LoVo (cell line): ENCODE measurements around the gene UGT3A2.

ENCODE experiments used
- DNase-seq: peaks from one replicate; pipeline ENCODE4 v3.0.0-alpha.2; 2016; ENCODE audit warnings: low spot score

UGT3A2 gene, protein sequence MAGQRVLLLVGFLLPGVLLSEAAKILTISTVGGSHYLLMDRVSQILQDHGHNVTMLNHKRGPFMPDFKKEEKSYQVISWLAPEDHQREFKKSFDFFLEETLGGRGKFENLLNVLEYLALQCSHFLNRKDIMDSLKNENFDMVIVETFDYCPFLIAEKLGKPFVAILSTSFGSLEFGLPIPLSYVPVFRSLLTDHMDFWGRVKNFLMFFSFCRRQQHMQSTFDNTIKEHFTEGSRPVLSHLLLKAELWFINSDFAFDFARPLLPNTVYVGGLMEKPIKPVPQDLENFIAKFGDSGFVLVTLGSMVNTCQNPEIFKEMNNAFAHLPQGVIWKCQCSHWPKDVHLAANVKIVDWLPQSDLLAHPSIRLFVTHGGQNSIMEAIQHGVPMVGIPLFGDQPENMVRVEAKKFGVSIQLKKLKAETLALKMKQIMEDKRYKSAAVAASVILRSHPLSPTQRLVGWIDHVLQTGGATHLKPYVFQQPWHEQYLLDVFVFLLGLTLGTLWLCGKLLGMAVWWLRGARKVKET

DNA sequence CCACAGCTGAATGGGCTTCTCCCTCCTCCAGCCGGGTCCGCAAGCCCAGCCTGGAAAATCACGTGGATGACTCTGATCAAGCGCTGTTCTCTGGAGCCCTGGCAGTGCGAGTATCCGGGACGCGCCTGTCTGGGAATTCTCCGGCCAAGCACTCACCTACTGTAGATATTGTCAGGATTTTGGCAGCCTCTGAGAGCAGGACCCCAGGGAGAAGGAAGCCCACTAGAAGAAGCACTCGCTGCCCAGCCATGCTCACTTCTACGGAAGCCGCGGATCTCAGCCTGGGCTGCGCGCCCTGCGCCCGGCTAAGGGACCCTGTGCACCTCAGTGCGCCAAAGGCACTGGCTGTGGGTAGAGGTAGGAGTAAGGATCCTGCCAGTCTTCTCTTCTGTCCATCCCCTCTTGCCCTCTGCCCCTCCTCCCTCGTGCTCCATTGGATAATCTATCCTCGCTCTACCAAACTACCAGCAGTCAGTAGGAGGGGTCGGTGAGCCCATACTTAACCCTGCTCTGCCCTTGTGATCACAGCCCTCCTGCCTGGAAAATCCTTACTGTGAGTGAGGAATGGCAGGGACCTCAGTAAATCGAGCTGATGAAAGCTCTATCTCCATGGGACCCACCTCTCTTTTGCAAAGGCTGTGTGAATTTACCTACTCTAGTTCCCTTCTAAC, at the start of gene UGT3A2:
Gene UGT3A2 (minus strand): TSS at position 343 of the 671 bp plus-strand sequence. CDS start 93 bp downstream, at position 250.
- DNase-seq = no peak

DNA sequence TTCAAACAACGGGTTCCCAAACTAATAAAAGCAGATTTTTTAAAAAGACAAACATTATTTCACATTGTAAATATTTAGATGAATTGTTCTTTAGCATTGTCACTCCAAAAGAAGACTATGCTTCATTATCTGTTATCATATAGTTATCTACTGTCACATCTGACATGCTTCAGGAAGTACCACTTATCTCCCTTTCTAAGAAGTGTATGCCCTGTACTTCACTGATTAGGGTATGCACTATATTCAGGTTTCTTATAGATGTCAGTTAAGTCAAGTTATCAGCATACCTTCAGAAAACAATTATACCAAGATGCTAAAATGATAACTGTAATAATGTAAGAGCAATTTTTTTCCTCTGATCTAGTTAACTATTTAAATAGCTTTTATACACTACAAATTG, 44.6 kb upstream of the UGT3A2 start:
- DNase-seq = no peak

DNA sequence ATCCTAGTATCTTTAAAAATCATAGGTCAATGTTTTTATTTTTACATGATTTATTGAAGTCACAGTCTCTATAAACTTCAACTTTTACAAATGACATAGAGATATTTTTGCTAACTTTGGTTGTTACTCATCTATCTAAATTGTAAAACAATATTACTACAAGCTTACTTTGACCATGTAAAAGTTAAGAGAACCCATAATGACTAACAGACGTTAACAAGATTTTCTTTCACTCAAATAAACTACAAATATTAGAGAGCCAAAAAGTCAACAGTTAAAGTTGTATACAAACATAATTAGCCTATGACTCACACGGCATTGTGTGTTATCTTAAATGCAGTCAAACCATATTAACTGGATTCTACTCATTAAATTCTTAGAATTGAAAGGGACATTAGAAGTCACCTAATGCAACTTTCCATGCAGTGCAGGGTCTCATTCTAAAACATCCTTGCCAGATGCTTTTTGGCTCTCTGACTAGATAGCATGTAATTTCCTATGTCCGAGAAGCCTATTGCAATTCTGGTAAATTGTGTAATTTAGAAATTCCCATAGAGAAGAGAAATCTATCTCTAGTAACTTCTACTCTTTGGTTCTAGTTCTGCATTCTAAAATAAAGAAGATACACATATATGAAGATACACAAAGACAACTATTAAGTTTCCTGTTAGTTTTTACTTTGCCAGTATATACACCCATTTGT, 42.2 kb upstream of the UGT3A2 start:
- no peak for DNase-seq

DNA sequence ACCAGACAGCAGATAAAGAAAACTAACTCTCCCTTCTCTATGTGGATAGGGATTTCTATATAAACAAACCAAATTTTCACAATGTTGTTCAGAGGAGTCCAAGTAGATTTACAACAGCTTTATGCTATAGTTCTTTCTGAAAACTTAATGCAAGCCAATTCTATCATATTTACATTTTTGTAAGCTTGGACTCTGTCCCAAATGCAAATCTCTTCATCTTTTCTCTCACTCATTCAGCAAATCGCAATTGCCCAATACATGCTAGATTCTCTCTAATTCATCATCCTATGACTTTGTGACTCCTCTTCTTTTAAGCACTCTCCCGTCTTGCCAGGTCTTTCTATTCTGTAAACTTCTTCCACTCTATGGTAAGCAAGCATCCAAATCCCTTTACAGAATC, 39.1 kb upstream of the UGT3A2 start:
- DNase-seq = no peak

DNA sequence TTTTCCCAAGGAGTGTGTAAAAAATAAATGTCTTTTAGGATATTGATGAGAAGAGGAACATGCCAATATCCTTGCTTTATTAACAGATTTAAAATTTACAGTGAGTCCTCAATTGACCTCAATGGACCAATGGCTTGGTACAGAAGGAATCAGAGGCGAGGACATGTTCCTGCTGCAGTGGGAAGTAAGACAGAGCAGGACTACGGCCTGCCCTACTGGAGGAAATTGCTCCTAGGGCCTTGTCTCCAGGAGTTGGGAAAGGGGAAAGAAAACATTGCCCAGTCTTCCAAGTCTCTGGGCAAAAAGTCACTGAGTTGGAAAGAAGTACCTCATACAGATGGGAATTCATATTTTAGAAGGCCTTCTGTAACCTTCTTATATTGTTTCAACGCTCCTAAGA, 33.1 kb upstream of the UGT3A2 start:
- DNase-seq = no peak

DNA sequence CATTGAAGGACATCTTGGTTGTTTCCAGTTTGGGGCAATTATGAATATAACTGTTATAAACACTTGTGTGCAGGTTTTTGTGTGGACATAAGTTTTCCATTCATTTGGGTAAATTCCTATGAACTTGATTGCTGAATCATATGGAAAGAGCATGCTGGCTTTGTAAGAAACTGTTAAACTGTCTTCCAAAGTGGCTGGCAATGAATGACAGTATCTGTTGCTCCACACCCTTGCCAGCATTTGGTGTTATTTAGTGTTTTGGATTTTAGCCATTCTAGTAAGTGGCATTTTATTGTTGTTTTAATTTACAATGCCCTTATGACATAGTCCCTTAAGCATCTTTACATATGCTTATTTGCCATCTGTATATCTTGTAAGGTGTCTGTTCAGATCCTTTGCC, 29.8 kb upstream of the UGT3A2 start:
- DNase-seq = no peak

DNA sequence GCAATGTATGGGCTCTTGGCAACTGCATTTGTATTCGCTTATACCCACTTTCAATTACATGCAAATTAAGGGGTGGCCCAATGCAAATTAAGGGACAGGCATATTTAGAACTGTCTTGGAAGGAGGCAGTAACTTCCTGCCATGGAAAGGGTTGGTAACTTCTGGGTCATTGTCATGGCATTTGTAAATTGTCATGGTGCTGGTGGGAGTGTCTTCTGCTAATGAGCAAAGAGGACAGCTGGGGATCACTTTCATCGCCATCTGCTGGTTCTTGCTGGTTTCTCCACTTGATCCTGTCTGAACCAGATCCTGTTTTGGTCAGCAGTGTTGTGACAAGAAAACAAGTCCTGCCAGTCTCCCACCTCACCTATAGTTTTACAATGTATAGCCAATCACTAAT, 23.3 kb upstream of the UGT3A2 start:
- peak; percentile 27 for DNase-seq

DNA sequence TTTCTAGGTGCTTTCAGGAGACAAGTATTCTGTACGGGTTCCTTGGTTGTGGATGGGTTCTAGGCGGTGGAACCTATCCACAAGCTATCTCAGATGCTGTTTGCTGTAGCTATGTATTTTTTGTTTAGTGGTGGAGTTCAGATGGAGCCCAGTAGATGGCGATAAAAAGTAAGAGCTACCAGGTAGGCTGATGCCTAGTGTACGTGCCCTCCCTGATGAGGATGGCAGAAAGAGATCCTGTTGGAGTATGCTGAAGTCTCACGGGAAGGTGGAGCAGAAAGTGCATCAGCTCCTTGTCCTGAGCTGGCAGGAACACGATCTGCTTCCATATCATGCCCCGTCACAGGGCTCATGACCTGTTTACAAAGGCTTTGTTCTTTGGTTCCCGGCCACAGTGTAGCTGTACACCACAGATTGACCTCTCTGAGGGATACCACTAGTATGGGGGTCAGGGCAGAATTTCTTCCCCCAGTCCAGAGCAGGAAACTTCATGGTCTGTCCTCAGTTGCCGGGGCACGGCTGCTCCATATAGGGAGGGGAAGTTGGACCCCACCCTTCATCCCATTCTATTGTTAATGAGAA, 12.6 kb upstream of the UGT3A2 start:
- peak; percentile 68 for DNase-seq

DNA sequence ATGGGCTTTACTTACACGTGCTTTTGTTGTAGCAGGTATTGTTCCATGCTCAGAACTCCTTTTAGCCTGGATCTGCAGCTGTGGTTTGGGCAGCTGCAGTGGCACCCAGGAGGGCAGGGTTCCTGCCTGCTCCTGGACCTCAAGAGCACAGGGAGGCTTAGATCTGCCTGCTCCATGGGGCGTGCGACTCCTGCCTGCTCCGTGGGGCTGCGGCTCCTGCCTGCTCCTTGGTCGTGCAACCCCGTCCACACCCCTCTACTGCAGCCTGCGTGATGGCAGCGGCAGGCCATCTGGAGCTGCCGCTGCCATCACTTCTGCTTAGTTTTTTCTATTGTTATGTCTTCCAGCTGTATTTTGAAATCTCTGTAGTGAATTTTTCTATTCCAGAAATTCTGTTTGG, 11.7 kb upstream of the UGT3A2 start:
- no peak for DNase-seq

DNA sequence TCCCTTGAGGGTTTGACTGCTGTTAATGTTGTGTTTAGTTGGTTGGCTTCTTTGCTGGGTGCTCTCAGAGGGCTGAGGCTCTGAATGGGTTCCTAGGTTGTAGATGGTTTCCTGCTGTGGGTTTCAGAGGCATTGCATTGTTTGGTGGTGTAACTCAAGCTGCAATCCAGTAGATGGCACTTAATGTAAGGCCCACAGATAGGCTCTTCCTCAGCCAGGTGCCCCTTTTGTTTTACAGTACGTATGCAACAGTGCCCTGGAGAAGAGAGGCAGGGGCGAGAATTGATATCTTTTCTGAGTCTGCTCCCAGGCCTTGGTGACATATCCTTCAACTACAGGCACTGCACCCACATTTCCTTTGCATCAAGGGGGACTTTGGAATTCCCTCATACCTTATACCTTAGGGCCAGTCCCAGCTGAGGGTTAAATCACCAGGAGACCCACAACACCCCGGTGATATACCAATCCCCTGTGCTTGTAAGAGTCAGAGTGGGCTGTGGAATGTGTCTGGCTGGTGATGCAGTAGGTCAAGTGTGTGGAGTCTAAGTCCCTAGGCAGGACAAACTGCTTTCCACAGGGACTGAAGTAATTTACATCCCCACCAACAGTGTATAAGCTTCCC, 7.0 kb upstream of the UGT3A2 start:
- DNase-seq = no peak

DNA sequence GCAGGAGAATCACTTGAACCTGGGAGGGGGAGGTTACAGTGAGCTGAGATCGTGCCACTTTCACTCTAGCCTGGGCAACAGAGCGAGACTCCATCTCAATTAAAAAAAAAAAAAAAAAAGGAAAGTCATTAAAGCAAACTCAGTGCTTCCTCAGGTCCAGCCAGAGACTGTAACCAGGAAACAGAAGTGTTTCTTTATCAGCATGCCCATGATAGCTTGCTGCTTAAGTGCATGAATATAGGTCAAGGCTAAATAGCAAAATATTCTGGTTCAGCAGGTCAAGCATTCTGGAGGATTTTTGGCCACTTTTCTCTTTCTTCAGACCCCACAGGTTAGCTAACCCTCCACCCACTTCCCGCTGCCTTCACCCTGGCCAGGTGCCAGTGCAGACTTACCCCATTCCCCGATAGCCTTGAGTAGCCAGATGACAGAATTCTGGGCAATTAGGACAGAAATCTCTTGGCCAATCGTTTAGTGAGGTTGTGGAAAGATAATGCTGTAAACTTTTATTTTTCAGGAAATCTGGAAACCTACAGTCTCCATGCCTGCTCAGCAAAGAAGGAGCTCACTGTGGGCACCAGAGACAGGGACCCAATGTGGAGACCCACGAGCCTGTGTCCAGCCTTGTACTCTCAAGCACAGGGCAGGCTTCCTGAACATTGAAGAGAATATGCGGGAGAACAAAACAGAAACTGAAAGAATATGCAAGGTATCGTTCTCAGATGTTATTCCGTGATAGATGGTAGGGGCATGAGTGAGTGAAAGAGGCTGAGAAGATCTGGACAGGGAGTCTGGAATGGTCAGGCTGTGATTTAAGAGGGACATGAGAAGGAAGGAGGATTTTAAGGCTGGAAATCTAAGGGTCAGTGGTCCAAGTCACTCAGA, 4.2 kb upstream of the UGT3A2 start:
- DNase-seq = peak; percentile 32

DNA sequence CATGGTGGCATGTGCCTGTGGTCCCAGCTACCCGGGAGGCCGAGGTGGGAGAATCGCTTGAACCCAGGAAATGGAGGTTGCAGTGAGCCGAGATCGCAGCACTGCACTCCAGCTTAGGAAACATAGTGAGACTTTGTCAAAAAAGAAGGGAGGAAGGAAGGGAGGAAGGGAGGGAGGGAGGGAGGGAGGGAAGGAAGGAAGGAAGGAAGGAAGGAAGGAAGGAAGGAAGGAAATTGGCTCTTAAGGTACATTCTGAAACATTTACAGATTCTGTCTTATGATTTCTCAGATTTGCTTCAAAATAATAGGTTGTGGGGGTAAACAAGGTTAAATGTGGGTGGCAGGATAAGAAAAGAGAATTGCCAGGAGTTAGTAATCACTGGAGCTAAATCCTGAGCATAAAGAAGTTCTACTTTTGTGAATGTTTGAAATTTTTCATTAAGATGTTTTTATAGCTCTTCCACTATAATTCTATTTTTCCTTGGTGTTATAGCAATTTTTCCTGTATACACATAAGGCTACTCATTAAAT, 2.1 kb upstream of the UGT3A2 start:
- DNase-seq = no peak

DNA sequence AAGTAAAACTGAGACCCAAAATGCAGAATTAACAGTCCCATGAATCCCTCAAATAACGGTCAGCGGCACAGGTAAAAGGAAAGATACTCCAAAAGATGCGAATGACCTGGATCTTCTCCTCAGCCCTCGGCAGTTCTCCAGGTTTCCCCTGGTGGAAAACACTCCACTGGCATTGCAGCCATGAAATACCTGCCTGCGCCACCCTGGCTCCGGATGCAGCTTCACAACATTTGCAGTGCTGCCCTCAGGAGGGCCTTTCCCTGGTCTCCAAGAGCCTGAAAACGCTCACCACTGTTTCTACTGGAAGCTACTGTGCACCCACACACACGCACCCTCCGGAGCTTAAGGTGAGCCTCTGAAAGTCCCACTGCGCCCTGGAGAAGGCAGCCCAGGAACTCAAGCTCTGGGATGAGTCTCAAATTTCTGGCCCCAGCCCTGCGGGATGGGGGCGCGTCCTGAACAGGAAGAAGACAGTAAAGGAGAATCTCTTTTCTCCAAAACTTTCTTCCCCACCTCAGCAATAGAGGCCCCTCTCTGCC, 612 bp downstream of the UGT3A2 start:
- no peak for DNase-seq

DNA sequence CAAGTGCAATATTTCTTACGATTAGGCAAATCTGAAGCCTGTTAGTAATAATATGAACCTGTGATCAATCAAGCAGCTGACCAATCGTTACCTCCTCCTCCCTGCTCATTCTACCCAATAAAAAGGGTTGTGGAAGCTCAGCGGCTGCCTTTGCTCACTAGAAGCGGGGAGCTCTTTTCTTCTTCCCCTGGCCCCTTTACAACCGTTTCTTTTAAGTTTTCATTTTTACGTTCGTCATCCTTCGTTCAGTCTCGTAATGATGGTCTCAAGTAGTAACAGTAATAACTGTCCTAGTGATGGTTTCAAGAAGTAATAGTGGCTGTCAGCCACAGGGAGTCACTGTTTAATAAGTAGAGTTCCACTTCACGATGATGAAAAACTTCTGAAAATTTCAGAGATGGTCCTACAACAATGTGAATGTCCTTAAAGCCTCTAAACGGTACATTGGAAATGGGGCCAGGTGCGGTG, 6.2 kb downstream of the UGT3A2 start:
- peak; percentile 41 for DNase-seq

DNA sequence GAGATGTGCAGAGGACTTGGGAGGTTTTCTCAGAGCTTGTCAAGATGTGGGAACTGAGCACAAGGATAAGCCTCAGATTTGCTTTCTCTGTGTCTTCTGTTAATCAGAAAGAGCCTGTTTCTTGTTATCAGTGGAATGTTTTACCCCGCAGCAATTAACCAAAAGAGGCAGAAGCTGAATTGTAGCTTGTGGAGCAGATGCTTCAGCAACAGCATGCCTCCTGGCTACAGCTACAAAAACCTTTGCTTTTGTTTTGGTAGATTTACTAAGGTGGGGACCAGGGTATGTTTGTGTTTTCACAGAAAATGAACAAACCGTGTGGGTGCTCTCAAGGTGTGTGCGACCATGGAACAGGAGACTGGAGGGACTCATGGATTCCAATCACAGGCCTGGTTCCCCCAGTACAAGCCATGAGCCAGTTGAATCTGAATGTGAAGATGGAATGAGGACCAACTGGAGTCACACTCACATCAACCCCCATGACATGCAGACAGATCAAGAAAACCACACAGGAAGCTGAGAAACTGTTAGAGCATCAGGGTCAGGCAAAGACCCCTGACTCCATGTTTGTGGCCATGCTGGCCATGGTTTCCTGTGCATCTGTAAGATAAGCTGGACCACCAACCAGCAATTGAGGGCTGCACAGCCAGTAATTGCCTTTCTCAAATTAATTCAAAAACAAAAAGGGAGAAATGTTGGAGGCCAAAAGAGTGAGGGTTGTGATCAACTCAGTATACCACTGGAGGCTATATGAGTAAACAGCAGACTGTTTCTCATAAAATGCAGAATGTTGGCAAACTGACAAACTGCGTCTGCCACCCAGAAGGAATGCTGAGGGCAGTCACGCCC, 6.9 kb downstream of the UGT3A2 start:
- peak; percentile 47 for DNase-seq

DNA sequence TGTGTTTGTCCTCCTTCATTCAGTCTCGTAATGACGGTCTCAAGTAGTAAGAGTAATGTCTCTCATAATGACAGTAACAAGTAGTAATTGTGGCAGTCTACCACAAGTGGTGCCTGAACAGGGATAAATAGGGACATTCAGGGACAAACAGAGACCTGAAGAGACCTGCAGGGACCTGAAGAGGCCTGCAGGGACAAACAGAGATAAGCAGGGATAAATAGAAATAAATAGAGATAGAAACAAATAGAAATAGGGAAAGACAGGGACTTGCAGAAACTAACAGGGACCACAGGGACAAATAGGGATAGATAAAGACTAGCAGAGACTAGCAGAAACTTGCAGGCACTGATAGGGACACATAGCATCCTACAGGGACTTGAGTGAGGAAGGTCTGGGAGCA, 7.9 kb downstream of the UGT3A2 start:
- DNase-seq = no peak

DNA sequence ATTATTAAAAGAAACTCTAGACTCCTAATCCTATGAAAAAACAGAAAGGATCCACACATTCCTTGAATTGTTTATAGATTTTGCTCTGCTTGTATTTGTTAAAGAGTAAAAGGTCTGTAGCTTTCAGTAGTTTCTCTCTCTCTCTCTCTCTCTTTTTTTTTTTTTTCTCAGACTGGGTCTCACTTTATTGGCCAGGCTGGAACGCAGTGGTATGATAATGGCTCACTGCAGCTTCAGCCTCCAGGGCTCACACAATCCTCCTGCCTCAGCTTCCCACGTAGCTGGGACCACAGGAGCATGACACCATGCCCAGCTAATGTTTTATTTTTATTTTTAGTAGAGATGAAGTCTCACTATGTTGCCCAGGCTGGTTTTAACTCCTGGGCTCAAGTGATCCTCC, 9.3 kb downstream of the UGT3A2 start:
- DNase-seq = no peak

DNA sequence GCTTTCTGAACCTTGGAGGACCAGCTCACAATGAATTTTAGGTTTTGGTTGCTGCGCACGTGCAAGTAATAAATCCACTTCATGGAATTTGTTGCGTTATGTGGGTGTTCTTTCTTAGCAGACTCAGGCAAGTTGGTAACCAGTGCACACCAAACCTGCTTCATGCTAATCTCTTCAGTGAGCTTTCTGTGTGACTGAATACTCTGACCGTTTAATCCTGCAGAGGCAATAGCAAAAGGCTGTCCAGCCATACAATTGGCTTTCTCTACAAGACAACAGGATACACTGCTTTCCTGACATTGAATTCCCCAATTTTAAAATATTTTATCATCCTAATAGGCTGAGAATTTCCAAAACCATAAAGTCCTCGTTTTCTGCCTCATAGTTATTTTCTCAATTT, 10.3 kb downstream of the UGT3A2 start:
- no peak for DNase-seq

DNA sequence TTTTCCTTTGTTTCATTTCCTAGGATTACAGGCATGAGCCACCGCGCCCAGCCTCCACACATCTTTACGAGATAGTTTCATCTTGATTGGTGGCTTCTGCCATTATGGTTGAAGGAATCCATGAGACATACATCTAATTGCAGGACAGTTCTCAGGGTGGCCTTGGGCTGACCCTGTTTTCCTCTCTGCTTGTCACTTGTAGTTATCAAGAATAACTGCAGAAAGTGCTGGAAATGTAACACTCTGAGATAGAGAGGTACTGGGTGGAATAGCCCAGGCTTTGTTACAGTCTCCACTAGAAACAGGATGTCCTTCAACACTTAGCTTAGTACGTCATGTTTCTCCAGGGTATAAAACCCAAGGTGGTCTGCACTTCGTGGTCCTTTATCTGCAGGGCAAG, 10.7 kb downstream of the UGT3A2 start:
- DNase-seq = no peak
